ENCODE measurements around the gene HEY2.
"Not testable (repeated sequence)": the region's sequence is repeated elsewhere in the genome, so short reads cannot be mapped to it uniquely, and the experiment has no call there.

Gene HEY2

DNA sequence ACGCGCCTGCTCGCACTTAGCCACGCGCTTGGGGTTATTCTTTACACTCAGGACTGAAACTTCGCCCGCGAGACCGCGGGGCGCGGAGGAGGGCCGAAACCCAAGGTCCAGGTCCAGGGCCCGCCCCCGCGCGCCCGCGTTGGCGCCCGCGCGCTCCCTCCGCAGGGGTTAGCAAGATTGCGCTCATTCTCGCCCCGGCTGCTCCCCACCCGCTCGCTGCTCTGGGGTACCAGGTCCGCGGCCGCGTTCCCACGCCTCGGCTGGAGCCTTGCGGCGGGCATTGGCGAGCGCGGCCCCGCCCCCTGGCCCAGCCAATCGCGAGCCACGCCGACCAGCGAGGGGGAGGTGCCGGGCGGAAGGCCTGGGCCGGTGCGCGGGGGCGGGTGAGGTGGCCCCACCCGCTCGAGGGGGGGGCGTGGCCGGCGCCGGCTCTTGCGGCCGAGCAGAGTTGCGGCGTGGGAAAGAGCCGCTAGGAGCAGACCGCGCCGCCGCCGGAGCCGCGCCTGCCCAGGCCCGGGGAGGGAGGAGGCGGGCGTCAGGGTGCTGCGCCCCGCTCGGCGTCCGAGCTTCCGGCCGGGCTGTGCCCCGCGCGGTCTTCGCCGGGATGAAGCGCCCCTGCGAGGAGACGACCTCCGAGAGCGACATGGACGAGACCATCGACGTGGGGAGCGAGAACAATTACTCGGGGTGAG, at the start of gene HEY2:
Gene HEY2, plus strand, starts transcription at position 460 of the 692 bp plus-strand sequence. Its CDS starts 145 bp downstream, at position 605.
- DNase-seq (ENCODE audit: low spot score): peak; percentile 97

DNA sequence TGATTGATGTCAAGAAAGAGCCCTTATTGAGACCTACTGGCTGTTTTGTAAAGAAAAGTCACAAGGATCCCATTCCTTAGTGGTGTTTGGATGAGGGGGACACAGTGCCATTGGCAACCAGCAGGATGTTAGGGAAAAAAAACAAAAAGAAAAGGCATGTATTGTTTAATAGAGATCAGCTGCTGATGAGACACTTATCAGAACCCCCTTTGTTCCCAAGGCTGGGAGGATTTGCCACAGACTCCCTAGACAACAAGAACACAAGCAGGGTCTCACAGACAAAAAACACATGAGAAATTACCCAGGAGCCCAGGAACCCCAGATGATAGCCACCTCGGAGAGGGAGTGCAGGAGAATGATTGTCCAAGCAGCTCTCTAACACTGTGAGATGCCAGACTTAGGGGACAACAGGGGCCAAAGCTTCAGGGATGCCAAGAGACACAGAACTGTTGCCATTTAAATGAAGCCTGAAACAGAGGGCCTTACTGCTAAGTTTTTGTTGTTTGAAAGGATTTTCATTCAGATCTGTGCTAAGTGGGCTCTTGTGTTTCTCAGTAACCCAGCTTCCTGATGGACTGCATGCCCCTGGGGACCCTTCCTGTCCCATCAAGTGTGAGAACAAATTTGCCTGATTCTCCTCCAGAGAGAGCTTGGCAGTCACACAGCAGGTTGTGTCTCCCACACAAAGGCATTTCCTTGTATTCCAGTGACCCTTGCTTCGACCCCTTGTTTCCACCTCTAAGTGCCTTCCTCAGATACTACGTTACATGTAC, 48.7 kb upstream of the HEY2 start:
- no peak for DNase-seq (ENCODE audit: low spot score)

DNA sequence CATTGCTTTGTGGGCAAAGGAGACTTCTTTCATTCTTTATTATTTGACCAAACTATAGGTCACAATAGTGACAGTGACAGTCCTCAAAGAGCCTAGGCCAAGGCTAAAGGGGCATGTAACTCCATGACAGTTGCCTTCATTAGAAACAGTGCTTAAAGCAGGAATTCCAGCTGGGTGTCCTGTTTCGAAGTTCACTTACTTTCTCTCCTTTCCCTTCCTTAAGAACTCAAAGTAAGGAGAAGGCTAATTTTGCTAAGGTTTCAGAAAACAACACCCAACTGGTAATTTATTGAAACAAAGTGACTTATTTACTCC, 48.1 kb upstream of the HEY2 start:
- no peak for DNase-seq (ENCODE audit: low spot score)

DNA sequence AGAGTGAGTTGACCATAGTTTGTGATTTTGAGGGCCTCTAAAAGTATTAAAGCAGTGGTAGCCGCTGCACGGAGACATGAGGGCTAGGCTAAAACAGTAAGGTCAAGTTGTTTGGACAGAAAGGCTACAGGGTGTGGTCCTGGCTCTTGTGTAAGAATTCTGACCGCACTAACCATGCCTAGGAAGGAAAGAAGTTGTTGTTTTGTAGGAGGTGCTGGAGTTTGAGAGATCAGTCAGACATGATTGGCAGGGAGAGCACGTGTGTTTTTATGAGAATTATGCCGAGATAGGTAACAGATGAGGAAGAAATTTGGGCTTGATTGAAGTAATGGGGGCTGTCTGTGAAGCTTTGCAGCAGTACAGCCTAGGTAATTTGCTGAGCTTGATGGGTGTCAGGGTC, 45.5 kb upstream of the HEY2 start:
- not testable (repeated sequence) for DNase-seq (ENCODE audit: low spot score)

- DNase-seq (ENCODE audit: low spot score): no peak
Observed at GRCh38 chr6:125707615-125708243, 41.7 kb upstream of the HEY2 start.

- no peak for DNase-seq (ENCODE audit: low spot score)
Observed at GRCh38 chr6:125711013-125711675, 38.3 kb upstream of the HEY2 start.

DNA sequence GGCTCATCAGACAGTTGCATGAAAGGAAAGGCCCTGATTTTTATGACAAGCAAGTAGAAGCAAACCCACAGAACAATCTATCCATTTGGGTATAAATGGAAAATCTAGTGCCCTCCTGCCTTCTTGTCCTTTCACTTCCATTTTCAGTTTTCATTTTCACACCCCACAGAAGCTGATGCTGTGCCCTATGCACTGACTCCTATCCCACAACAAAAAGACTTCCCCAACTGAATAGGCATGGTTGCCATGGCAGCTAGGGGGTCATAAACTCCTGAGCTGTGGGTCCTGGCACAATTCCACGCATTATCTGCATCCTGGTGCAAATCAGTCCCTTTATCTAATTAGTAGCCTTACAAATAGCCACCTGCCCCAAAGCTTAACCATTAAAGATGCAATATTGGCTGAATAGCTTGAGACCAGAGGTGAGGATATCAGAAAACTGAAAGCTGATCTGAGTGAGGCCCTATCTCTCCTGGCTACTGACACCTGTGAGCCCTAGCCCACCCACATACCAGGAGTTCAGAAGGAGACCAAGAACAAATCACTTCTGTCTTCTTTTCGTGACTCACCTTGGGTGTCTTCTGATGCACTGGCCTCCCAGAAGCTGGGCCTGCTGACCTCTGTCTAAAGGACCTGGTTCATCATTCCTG, 34.9 kb upstream of the HEY2 start:
- no peak for DNase-seq (ENCODE audit: low spot score)

GRCh38 chr6:125717120-125717731, 32.2 kb upstream of the HEY2 start:
- DNase-seq (ENCODE audit: low spot score): no peak

DNA sequence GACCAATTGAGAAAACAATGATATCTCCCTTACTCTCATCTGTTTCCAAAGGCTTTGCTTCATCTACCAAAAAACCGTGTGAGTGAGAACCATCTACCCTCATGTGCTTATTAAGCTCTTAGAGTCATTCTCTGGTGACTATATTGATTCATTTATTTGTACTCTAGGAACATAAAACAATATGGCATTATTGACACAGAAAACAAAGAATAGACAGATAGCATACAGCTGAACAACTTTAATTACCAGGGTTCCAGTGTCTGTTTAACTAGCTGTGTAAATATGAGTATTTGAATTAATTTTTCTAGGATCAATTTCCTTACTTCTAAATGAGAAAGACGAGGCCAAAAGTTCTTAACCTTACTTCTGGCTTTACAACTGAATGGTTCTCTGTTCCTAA, 31.3 kb upstream of the HEY2 start:
- DNase-seq (ENCODE audit: low spot score): no peak

- no peak for DNase-seq (ENCODE audit: low spot score)
Observed at GRCh38 chr6:125722886-125723285, 26.5 kb upstream of the HEY2 start.

- DNase-seq (ENCODE audit: low spot score): no peak
Observed at GRCh38 chr6:125727216-125727615, 22.2 kb upstream of the HEY2 start.

DNA sequence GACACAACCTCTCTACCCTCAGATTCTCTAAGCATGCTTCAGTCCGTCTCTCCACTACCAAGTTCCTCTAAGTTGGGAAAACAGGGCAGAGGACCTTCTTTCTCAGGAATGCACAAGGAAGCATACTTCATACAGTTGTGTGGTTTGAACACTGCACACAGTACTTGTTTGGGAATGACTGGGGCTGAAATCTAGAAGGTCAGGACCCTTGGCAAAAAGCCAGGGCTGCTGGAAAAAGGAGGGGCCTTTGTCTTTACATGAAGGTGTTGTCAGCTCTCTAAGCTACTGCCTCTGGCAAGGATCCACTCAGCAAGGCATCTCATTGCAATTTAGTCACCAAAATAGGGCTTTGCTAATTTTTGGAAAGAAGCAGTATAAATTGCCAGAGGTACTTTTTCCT, 20.7 kb upstream of the HEY2 start:
- DNase-seq (ENCODE audit: low spot score): no peak

GRCh38 chr6:125729983-125730382, 19.4 kb upstream of the HEY2 start:
- no peak for DNase-seq (ENCODE audit: low spot score)

DNA sequence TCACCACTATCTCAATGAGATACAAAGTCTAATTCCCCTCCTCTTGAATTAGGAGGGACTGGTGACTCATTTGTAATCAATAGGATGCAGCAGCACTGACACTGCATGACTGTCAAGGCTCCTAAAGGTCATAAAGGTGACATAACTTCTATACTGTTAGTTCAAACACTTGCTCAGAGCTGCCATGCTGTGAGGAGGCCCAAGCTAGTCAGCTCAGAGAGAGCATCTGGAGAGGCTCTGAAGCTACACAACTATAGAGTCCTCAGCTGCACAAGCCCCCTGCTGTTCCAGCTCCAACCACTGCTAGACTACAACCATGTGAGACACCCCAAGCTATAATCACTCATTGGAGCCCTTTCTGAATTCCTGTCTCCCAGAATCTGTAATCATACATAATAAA, 17.0 kb upstream of the HEY2 start:
- DNase-seq (ENCODE audit: low spot score): no peak

DNA sequence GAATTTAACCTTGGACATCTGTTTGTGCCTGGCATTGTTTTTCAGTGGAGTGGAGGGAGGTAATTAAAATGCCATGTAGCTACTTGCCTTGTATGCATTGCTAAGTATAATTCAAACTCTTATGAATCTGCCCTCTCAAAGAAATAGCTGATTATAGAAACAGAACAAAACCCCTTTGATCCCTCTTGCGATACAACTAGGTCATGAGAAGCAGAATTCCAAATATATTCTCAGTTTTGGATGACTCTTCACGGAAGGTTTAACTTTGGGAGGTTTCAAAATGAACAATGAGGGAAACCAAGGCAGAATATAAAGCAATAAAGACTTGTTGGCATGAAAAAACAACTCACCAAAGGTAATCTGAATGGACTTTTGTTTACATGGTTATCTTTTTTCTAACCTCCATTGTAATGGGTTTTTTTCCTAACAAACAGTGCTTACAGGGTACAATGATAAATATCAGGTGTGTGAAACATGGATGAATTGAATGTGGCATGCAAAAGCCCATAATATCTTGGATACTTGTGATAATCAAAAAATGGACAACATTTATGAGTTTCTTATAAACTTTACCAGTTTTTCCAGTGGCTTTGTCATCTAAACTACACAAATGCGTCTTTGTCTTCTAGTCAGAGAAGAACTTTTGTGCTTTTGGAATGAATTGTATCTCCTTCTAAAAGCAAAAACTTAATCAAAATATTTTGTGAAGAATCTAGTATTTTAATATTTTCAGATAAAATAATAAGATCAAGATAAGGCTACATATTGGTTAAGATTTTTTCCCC, 15.7 kb upstream of the HEY2 start:
- no peak for DNase-seq (ENCODE audit: low spot score)

DNA sequence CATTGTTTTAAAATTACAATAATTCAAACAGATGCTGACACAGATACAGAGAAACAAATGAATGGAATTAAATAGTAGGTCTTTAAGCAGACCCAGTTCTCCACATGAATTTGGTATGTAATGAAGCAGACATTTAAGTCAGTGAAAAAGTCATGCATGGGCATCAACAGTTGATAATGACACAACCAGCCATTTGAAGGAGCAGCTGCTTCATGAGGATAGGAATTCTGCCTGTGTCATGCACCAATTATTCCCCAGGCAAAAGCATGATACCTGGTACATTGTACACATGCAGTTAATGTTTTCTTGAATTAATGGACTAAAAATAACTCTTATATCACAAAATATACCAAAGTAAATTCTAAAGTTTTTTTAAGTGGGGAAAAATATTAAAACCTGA, 11.2 kb upstream of the HEY2 start:
- DNase-seq (ENCODE audit: low spot score): no peak

DNA sequence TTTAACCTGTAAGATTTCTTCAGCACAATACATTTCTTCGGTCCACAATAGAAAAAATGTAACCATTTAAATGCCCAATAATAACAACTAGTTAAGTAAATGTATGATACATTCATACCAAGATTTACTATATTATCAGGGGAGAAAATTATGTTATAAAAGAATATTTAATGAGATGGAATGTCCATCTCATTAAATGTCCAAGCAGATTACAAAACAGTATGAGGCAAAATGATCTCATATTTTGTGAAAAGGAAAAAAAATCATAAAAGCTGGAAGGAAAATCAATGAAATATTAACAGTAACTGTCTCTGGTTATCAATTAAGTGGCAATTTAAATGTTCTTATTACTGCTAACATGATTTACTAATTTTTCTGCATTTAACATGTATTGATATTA, 10.1 kb upstream of the HEY2 start:
- no peak for DNase-seq (ENCODE audit: low spot score)

GRCh38 chr6:125741336-125741735, 8.1 kb upstream of the HEY2 start:
- DNase-seq (ENCODE audit: low spot score): no peak

DNA sequence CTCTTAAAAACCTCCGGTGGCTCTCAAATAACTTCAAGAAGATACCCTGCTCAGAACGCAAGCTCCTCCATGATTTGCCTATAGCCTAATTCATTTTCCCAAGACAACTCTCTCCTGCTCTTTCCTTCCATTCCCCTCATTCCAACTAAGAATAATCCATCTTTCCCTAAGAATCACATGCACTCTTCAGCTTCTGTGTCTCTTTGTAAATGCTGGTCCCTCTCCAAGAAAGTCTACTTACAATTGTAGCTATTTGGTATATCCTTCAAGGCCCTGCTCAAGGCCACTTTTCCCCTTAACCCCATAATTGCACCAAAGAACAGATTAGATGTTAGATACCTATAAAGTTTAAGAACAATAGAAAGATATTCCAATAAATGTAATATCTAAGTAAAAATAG, 7.4 kb upstream of the HEY2 start:
- DNase-seq (ENCODE audit: low spot score): no peak

GRCh38 chr6:125742464-125743120, 6.8 kb upstream of the HEY2 start:
- DNase-seq (ENCODE audit: low spot score): no peak

DNA sequence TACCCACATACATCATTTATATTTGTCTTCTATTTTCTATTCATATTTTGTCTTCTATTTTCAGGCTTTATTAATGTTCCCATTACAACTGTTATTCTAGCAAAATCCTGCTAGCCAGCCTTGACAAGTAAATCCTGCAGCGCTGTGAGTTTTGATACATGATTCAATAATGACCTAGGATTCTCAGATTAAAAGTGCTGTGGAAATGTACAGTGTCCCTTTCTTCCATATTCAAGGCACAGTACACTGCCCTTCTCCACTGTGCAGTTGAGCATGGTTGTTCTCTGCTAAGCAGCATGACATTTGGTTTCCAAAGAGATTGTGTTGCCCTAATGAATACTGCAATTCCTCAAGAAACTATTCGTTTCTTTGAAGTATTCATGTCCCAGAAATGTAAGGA, 5.8 kb upstream of the HEY2 start:
- DNase-seq (ENCODE audit: low spot score): no peak
